ENCODE results near the gene PPP1R3F.

- TF ChIP-seq POLR2A (IDR thresholded peaks at IDR 0.05) (no peak), CTCF (IDR thresholded peaks at IDR 0.05) (no peak)
Measured at GRCh38 chrX:49228185-49228584, 41.4 kb upstream of the PPP1R3F start.

All from breast epithelium (tissue), 3 donors.